ENCODE measurements around the gene P2RX2. TPM values are rescaled to one million over a fixed set of nuclear protein-coding genes. Genes with fewer than 3 reads are reported as not detected.

The P2RX2 gene
- under 1 TPM in 1 of 2 donors, not detected in 1; 0.24 TPM for total RNA-seq

- no peak within 1 kb of the TSS for H3K27ac ChIP-seq
- H3K9me3 ChIP-seq: no peaks in the 10 kb centered on the region
- peaks cover 36% of the 10 kb centered on the region for H3K27me3 ChIP-seq
- intact Hi-C loops (cut with DNase I): loop anchor here (10.0 kb wide), 1 partner anchor 464 kb away; no protein-coding TSS in a partner anchor
- H3K4me3 ChIP-seq: no peak within 1 kb of the TSS
- no peak for DNase-seq
- no peaks in the 10 kb centered on the region for H3K36me3 ChIP-seq
- no peaks in the 10 kb centered on the region for H3K4me1 ChIP-seq
- TF ChIP-seq CTCF (IDR thresholded peaks at IDR 0.05): no peak
- no peak within 1 kb of the TSS for H3K9ac ChIP-seq (ENCODE audit: low read depth in 2 of 2, low read length in 2 of 2)
Measured at GRCh38 chr12:132618683-132619043, at the start of gene P2RX2. Gene P2RX2 (plus strand): TSS chr12:132618776. CDS start chr12:132618817, 41 bp downstream.

GRCh38 chr12:132568826-132569480, 49.6 kb upstream of the P2RX2 start:
- no peaks in the 10 kb centered on the region for H3K9me3 ChIP-seq
- H3K27ac ChIP-seq: no peak overlapping the region
- H3K27me3 ChIP-seq: no peaks in the 10 kb centered on the region
- intact Hi-C loops (cut with DNase I): no loop called here
- no peaks in the 10 kb centered on the region for H3K36me3 ChIP-seq
- DNase-seq: no peak
- no peaks in the 10 kb centered on the region for H3K4me1 ChIP-seq
- H3K9ac ChIP-seq (ENCODE audit: low read depth in 2 of 2, low read length in 2 of 2): no peak overlapping the region
- no peak overlapping the region for H3K4me3 ChIP-seq
- TF ChIP-seq CTCF (IDR thresholded peaks at IDR 0.05): no peak

GRCh38 chr12:132569856-132570480, 48.6 kb upstream of the P2RX2 start:
- Histone ChIP-seq H3K9me3 (no peaks in the 10 kb centered on the region), H3K4me3 (no peak overlapping the region), H3K4me1 (no peaks in the 10 kb centered on the region), H3K27ac (no peak overlapping the region), H3K27me3 (no peaks in the 10 kb centered on the region), H3K36me3 (no peaks in the 10 kb centered on the region), H3K9ac (ENCODE audit: low read depth in 2 of 2, low read length in 2 of 2) (no peak overlapping the region)
- no peak for DNase-seq
- no peak for TF ChIP-seq CTCF (IDR thresholded peaks at IDR 0.05)
- intact Hi-C loops (cut with DNase I): no loop called here

- no peaks in the 10 kb centered on the region for H3K27me3 ChIP-seq
- H3K27ac ChIP-seq: no peak overlapping the region
- H3K36me3 ChIP-seq: no peaks in the 10 kb centered on the region
- H3K9ac ChIP-seq (ENCODE audit: low read depth in 2 of 2, low read length in 2 of 2): no peak overlapping the region
- TF ChIP-seq CTCF (IDR thresholded peaks at IDR 0.05): no peak
- H3K4me1 ChIP-seq: no peaks in the 10 kb centered on the region
- H3K9me3 ChIP-seq: no peaks in the 10 kb centered on the region
- no peak for DNase-seq
- H3K4me3 ChIP-seq: no peak overlapping the region
- intact Hi-C loops (cut with DNase I): no loop called here
Measured at GRCh38 chr12:132570635-132571034, 47.9 kb upstream of the P2RX2 start.

GRCh38 chr12:132571051-132571450, 47.5 kb upstream of the P2RX2 start:
- intact Hi-C loops (cut with DNase I): no loop called here
- Histone ChIP-seq H3K9me3 (no peaks in the 10 kb centered on the region), H3K4me1 (no peaks in the 10 kb centered on the region), H3K27ac (no peak overlapping the region), H3K27me3 (no peaks in the 10 kb centered on the region), H3K36me3 (no peaks in the 10 kb centered on the region), H3K9ac (ENCODE audit: low read depth in 2 of 2, low read length in 2 of 2) (no peak overlapping the region), H3K4me3 (no peak overlapping the region)
- no peak for TF ChIP-seq CTCF (IDR thresholded peaks at IDR 0.05)
- DNase-seq: no peak
